Endothelial cell of hepatic sinusoid (primary cell): ENCODE measurements around the gene GPR62.

Source experiments
- in situ Hi-C: cut with HindIII; loops from 2 replicates; pipeline ENCODE4 v1.10.0; 2017; ENCODE audit warnings: low sequenced_read_pairs

Gene GPR62

GRCh38 chr3:51968170-51968775, 13.1 kb downstream of the GPR62 start:
- in situ Hi-C loops, result loop anchor here (10.0 kb wide), 2 partner anchors 73 to 127 kb away; no protein-coding TSS in a partner anchor

GRCh38 chr3:51968883-51969678, 13.9 kb downstream of the GPR62 start:
- in situ Hi-C loops, result loop anchor here (10.0 kb wide), 2 partner anchors 74 to 126 kb away; no protein-coding TSS in a partner anchor

DNA sequence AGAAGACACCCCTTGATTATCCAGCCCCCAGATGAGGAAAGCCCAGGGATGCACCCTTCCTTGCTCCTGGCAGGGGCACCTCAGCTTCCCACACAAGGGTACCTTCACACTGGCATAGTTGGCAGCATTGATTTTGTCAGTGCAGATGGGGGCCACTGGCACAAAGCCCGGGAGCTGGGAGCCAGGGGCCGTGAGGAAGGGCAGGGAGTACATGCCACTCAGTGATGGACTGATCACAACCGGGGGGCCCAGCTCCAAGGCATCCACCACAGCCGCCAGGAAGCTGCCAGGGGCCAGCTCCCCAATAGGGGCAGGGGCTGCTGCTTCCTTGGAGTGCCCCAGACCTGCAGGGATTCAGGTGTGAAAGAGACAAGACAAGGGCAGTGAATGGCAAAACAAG, 14.7 kb downstream of the GPR62 start:
- in situ Hi-C loops, result loop anchor here (10.0 kb wide), 2 partner anchors 75 to 125 kb away; no protein-coding TSS in a partner anchor

DNA sequence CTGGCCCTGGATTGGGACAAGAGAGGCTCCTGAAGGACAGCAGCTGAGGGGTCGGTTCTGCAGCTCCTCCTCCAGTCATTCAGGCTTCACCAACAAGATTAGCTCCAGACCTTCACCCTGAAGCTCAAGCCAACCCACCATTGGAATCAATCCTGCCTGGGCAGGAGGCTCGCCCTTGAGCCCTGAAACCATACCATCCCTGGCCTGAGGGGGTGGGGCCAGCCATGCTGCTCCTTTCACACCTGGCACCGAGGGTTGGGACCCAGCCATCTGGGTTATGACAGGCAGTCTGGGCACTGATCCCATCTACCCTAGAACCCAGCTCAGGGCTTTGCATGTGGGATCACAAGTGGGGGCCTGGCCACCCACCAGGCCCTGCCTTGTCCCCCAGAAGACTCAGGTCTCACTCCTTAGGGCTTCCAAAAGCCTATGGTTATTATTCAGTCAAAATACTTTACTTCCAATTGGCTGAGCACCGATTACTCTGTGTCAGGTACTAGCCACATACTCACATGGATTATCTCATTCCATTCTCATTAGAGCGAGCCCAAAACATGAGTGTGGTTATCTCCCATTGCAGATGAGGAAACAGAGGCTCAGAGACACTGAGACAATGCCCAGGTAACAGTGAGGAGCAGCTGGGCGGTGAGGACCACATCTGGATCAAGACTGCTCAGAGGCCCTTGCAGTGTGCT, 15.6 kb downstream of the GPR62 start:
- in situ Hi-C loops, result no loop called here

- in situ Hi-C loops, result no loop called here
Measured at GRCh38 chr3:51971350-51971749, 16.2 kb downstream of the GPR62 start.

DNA sequence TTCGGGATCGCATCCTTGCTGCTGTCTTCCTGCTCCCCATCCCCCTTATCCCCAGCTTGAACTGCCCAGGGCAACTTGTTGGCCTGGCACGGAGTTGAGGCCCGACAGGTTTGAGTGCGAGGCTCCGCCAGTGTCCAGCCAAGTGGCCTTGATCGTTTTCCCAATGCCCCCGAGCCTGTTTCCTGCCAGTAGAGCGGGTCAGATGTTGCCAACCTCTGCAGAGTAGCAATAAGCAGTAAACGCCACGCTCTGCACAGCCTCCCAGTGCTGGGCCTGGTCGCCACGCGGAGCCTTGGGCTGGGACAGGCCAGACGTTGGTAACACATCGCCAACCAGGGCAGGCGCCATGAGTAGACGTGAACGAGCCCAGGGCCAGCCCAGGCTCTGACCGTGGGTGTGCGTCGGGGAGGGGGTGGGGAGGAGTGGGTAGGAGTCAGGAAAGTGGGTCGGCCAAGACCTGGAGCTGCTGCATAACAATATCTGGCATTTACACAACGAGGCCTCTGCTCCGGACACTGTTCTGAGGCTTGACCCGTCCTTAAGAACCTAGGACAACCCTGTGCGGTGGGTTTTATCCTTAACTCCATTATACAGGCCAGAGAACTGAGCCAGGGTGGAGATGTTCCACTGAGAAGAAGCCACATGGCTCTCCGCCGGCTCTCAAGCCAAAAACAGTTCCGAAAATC, 19.2 kb downstream of the GPR62 start:
- in situ Hi-C loops, result no loop called here

- in situ Hi-C loops, result no loop called here
Measured at GRCh38 chr3:51974963-51975851, 20.0 kb downstream of the GPR62 start, which contains the start of gene ABHD14A. Gene ABHD14A (plus strand): TSS chr3:51975064. CDS start chr3:51975136, 72 bp downstream.

DNA sequence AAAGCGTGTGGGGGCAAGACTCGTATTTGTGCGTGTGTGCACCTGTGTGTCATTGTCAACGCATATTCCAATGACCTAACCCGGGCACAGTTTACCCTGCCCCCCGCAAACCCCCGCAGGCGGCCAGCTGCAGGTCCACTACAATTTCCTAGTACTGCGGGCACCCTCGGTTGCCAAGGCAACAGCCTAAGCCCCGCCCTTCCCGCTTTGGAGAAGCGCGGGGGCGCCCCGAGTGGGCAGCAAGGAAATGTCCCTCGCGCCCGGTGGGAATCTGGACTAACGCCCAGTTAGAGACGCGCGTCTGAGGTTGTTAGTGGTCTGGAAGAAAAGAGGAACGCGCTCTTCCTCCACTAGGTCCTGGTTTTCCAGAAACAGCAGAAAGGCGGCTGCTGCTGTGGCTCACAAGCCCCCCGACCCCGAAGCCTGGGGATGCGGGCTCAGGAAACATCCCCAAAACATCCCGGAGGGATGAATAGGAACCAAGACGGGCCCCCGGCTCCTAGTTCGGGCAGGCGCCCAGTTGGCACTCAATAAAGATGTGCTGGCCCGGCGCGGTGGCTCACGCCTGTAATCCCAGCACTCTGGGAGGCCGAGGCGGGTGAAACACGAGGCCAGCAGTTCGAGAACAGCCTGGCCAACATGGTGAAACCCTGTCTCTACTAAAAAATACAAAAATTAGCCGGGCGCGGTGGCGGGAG, 20.8 kb downstream of the GPR62 start:
- in situ Hi-C loops, result no loop called here

GRCh38 chr3:51977446-51978142, 22.4 kb downstream of the GPR62 start:
- in situ Hi-C loops, result no loop called here

DNA sequence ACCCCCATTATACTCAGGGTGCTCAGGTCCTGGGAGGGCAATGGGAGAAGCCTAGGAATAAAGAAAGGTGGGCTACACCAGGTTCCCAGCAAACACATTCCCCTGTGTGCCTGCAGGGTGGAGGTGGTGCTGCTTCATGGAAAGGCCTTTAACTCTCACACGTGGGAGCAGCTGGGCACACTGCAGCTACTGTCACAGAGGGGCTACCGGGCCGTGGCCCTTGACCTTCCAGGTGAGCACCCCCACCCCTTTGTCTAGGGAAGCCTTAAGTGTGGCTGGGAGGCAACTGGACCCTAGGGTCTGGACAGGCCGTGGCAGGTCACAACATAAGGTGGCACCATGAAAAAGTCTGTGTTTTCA, 22.9 kb downstream of the GPR62 start:
- in situ Hi-C loops, result no loop called here

- in situ Hi-C loops, result no loop called here
Measured at GRCh38 chr3:51980253-51980652, 25.1 kb downstream of the GPR62 start.

DNA sequence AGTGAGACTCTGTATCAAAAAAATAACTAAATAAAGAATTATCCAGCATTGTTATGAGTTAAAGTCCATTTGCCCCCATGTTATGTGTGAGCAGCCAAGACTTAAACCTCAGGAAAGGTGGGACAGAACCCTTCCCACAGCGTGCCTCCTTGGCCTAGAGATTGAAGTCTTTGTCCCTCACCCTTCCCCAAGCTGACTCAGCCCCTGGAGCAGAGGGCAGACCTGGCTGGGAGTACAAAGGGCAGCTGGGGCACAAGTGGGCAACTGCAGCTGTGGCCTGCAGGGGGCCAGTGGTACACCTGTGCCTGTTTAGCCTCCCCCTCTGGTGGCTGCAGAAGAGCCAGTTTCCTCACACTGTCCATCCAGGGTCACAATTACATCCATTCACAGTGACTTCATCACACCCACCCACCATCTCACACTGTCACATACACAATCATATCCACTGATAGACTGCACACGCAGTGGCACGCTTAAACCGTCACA, 27.2 kb downstream of the GPR62 start:
- in situ Hi-C loops, result no loop called here

- in situ Hi-C loops, result no loop called here
Measured at GRCh38 chr3:51982838-51983577, 27.8 kb downstream of the GPR62 start, which contains the start of gene ACY1. Gene ACY1 (plus strand): TSS chr3:51983535. CDS start chr3:51984065, 530 bp downstream.

DNA sequence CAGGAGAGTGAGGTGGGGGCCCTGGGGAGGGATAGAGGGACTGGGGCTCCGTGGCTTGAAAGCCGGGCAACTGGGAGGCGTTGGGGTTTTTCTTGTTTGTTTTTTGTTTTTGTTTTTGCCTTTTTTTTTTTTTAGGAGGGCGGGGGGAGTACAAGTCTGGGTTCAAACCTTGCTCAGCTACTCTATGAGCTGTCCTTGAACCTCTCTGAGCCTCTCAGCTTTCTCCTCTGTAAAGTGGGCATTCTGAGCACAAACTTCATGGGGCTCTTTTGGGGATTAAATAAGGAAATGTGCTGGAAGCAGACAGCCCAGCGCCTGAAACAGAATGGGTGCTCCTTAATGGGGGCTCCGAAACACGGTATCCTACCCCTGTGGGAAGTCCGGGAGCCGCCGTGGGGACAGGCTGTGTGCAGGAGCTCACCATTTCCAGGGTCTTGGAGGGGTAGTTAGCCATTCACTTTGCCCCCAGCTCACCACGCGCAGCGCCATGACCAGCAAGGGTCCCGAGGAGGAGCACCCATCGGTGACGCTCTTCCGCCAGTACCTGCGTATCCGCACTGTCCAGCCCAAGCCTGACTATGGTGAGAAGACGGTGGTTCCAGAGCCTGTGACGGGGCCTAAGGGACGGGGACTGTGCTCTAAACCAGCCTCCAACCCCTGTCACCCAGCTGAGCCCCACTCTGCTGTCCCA, 28.5 kb downstream of the GPR62 start:
- in situ Hi-C loops, result no loop called here

DNA sequence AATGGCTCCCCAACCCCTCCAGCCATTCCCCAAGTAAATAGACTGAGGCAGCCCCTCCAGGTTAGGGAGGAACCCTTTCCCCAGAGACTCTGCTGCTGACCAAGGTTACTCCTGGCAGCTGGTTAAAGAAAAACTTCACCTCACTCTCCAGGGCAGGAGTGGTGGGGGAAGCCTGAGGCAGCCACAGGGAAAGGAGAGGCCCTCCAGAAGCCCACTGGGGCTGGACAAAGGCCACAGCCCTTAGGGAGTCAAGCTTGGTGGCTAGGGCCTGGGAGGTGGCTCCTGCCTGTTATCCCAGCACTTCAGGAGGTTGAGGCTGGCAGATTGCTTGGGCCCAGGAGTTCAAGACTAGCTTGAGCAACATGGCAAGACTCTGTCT, 29.1 kb downstream of the GPR62 start:
- in situ Hi-C loops, result no loop called here

DNA sequence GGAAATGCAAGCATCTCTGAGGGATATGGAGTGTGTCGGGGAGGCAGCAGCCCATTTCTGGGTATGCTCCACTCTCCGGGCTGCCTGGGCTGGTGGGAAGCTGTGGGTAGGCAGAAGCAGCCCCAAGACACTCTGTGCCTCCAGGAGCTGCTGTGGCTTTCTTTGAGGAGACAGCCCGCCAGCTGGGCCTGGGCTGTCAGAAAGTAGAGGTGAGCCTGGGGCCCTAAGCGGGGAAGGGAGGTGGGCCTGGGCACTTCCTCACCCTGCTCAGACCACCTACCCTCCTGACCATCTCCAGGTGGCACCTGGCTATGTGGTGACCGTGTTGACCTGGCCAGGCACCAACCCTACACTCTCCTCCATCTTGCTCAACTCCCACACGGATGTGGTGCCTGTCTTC, 29.9 kb downstream of the GPR62 start:
- in situ Hi-C loops, result no loop called here
